Peyer's patch (tissue), 4 donors: ENCODE measurements around the gene OPCML.

Source experiments
- POLR2A ChIP-seq, 2 donors: fragments of 450-650 bp; IDR thresholded peaks; one replicate each; pipeline ENCODE4 v1.5.1; 2017; ENCODE audit warnings: antibody characterized with exemption in 2 of 2, mild to moderate bottlenecking in 2 of 2, moderate library complexity in 2 of 2
- TF ChIP-seq, protein P1 (sequence below), 6 experiments: fragments of 450-650 bp in 4 of 6; fragments of 200-600 bp in 2 of 6; sonication (generic) in 1 of 6; IDR thresholded peaks; one replicate each; pipeline ENCODE4 v1.5.1; 2017 to 2019; ENCODE audit warnings: antibody characterized with exemption in 6 of 6, mild to moderate bottlenecking in 3 of 6, moderate library complexity in 1 of 6

DNA sequence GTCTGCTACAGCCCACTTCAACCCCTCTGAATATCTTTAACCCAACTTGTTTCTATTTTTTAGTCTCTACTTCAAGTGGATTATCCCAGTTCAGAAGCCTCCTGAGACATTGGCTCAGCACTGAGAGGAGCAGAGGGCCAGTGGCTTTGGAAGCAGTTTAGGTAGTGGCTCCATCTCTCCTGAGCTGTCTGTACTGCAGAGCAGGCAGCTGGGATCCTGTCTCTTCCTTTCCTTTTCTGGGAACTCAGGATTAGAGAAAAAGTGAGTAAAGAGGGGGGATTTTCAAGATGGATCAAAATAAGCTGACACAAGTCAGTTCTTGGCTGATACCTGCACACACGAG is 512.0 kb downstream of the OPCML start:
- TF ChIP-seq, protein P1, sequence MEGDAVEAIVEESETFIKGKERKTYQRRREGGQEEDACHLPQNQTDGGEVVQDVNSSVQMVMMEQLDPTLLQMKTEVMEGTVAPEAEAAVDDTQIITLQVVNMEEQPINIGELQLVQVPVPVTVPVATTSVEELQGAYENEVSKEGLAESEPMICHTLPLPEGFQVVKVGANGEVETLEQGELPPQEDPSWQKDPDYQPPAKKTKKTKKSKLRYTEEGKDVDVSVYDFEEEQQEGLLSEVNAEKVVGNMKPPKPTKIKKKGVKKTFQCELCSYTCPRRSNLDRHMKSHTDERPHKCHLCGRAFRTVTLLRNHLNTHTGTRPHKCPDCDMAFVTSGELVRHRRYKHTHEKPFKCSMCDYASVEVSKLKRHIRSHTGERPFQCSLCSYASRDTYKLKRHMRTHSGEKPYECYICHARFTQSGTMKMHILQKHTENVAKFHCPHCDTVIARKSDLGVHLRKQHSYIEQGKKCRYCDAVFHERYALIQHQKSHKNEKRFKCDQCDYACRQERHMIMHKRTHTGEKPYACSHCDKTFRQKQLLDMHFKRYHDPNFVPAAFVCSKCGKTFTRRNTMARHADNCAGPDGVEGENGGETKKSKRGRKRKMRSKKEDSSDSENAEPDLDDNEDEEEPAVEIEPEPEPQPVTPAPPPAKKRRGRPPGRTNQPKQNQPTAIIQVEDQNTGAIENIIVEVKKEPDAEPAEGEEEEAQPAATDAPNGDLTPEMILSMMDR (IDR thresholded peaks at IDR 0.05), result no peak
- TF ChIP-seq POLR2A (IDR thresholded peaks at IDR 0.05), result no peak
